NCI-H146 (cell line): Measurements from ENCODE around the gene GJB4.
"Not testable (repeated sequence)": the region's sequence is repeated elsewhere in the genome, so short reads cannot be mapped to it uniquely, and the experiment has no call there.

Experiments used
- DNase-seq: peaks from one replicate; lab custom pipeline; 2025; lab: John Stamatoyannopoulos, UW

GJB4 gene

GRCh38 chr1:34759503-34760357 lies at the start of gene GJB4:
GJB4 (plus strand) TSS chr1:34759740; CDS start chr1:34761255, 1,515 bp downstream.
- DNase-seq, result peak; percentile 9

- no peak for DNase-seq
Measured at GRCh38 chr1:34710812-34711211, 48.7 kb upstream of the GJB4 start.

DNA sequence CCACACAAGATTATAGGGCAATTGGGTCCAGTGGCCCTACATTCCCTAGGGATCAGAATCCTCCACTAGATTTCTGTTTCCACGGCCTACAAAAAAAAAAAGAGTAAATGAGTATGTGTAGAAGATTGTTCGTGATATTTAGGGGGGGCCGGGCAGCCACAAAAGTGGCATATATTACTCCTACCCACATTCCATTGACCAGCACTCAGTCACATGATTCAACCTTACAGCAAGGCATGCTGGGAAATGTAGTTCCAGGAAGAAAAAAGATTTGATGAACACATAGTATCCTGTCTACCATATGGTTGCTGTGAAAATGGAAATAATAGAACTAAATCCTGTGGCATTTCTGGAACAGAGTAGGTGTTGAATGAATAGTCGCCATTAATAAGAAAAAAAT lies 48.1 kb upstream of the GJB4 start:
- no peak for DNase-seq

GRCh38 chr1:34712007-34712688 lies 47.4 kb upstream of the GJB4 start:
- DNase-seq, result no peak

- no peak for DNase-seq
Measured at GRCh38 chr1:34713443-34713842, 46.1 kb upstream of the GJB4 start.

DNA sequence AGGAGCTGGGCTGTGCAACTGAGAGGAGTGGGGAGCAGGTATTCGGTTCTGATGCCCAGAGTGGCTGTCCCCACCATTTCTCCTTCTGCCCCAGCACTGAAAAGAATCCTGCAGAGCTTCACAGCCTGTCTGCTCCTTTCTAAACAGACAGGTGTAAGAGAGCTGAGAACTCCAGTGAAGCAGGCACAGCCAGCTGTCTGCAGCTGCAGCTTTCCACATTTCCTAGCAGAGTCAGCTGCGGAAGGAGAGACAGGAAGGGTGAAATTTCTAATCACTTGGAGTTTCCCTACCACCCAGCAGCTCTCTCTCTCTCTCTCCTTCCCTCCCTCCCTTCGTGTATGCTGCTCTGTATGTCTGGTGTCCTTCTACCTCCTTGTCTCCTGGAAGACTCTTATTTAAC lies 45.2 kb upstream of the GJB4 start:
- no peak for DNase-seq

DNA sequence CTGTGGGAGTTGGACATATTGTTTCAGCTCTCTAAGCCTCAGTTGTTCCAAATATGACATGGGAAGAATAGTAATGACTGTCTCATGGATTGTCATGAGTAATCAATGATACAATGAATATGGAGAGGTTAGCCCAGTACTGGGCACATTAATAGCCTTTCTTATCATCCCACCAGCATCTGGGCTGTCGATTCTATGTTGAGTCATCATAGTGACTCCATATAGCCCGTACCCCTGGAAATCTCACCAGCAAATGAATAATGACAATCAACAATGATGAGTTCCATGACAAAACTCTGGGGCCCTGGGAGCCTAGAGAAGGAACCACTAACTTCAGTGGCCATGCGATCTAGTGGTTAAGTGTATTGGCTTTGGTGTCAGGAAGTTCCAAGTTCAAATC lies 44.4 kb upstream of the GJB4 start:
- DNase-seq, result no peak

- DNase-seq, result no peak
Measured at GRCh38 chr1:34721241-34721640, 38.3 kb upstream of the GJB4 start.

DNA sequence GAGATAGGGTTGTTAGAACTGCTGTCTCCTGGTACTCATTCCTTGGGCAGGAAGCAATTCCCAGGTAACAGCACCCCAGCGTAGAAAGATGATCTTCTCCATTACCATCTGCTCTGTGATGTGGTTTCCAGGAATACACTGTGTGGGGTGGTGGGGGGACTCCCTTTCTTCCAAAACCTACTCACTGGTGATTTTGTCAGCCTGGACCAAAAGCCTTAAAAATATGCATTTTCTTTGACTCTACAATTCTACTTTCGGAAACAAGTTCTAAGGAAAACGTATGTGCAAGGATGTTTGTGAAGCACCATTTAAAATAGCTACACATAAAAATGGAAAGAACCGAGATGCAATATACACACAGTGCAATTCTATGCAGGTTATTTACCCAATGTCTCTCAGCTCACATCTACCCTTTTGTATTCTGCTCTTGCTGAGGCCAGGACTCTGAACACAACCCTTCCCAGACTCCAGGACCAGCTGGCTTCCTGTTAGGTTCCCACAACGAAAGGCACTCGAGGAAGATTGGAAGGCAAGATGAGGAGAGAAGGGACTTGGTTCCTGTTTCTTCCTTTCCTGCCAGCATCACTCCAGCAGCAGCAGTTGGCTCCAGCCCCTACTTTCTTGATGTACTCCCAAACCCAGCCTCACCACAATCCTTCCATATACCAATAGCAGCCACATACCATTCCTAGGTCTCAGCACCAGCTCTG lies 37.7 kb upstream of the GJB4 start:
- DNase-seq, result no peak

DNA sequence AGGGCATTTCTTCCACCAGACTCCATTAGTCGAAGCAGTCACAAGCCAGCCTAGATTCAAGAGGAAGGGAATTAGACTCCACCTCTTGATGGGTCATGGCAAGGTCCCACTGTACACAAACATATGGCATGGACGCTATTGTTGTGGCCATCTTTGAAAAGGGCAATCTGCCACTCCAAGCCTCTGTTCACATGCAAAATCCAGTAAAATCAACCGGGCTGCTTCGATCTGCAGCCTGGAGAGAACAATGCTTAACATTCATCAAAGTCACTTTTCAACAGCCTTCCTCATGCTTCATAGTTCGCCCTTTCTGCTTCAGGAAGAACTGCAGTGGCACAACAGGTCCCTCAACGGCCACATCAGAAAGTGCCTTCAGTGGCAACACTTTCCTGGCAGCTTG lies 32.7 kb upstream of the GJB4 start:
- DNase-seq, result no peak

DNA sequence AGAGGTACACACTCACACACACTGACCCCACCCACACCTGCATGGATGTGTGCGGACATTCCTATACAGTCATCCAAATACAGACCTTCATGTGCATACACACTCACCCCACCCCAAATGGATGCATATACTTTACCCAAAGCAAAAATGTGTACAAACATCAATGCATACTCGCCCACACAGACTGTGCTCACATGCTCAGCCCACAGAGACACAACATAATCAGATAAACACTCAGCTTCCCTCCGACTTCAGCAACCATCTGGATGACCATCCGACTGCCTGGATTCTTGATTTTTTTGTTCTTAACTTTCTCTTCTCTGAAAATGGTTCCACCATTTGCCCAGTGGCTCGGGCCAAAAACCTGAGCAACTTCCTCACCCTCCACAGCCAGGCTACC lies 29.1 kb upstream of the GJB4 start:
- no peak for DNase-seq

DNA sequence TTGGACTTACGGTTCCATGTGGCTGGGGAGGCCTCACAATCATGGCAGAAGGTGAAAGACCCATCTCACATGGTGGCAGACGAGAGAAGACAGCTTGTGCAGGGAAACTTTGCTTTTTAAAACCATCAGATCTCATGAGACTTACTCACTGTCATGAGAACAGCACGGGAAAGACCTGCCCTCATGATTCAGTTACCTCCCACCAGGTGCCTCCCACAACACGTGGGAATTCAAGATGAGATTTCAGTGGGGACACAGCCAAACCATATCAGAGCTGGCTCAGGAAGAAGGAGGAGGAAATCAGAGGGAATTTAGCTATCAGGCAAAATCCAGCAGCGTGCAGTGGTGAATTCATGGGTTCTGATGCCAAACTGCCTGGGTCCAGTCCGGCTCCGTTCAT lies 26.7 kb upstream of the GJB4 start:
- not testable (repeated sequence) for DNase-seq

DNA sequence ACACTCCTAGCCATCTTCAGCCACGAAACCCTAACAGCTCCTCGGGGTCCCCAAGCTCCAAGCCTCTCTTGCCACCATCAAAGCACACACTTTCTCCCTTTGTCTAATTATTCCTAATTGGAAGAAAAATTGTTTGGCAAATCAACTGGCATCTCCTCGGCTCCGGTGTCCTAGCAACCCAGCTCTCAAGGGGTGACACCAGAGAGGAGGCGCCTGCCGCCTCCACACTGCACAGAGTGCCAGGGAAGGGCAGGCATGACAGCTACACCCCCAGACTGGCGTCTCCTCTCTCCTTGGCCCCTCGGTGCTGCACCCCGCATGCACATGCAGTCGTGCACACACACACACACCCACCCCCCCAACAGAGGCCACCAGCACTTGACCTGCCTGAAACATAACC lies 22.8 kb upstream of the GJB4 start:
- DNase-seq, result no peak

GRCh38 chr1:34737236-34737635 lies 22.3 kb upstream of the GJB4 start:
- not testable (repeated sequence) for DNase-seq

DNA sequence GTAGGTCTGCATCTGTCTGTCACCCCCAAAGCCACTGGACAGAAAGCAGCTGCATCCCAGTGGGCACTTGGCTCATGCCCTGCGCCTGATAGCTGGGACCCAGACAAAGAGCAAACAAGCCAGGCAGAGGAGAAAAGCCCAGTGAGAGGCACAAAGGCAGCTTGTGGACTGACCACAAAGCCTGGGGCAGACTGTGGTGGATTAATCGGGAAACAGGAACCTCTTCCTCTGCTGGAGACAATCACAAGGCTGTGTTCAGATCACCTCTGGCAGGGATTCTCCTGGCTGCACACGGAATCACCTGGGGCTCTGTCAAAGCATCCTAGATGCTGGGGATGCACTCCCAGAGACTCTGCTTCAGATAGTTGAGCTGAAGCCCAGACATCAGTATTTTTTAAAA lies 19.9 kb upstream of the GJB4 start:
- no peak for DNase-seq

GRCh38 chr1:34740161-34740868 lies 19.2 kb upstream of the GJB4 start:
- no peak for DNase-seq

DNA sequence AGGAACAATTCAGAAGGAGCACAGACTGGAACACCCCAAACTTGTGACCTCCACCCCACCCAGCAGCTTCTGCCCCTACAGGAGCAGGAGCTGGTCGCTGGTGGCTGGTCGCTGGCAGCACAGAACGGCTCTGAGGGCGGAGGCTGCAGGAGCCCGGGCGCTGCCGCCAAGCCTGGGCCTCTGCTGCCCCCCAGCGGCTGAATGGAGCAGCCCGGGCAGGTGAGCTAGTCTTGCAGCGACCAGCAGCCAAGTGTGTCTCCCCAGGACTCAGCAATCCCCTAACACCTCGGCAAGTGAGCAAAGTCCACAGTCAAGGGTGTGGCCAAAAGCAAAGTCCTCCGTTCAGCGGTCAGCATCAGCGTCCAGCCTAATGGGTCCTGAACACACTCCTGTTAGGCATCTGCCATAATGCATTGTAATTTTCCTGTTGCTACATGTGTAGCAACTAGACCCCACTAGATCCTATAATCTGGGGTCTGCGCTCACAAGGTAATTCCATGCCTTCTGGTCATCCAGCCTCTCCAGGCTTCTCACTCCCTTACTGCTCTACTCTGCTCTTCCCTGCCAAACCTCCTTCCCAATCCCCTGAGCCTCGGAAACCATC lies 16.8 kb upstream of the GJB4 start:
- DNase-seq, result peak; percentile 23

- DNase-seq, result no peak
Measured at GRCh38 chr1:34743775-34744174, 15.8 kb upstream of the GJB4 start.

DNA sequence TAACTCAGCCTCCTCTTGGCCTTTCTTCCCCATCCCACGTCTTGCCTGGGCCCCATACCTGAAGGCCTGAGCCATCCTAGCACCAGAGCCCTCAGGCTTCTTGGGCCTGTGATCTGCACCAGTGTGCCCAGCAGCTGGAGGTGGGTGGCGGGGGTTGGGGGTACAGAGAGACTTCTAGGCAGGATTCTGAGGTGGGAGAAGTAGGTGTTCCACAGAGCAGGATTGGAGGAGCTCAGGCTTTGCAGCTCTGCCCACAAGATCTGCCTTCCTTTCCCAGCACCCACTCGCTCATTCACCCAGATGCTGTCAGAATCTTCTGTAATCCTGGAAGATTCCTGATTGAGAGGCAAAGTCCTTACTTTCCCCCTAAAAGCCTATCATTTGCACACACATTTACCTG lies 14.7 kb upstream of the GJB4 start:
- DNase-seq, result no peak

GRCh38 chr1:34745666-34746065 lies 13.9 kb upstream of the GJB4 start:
- DNase-seq, result no peak

- no peak for DNase-seq
Measured at GRCh38 chr1:34746101-34746500, 13.4 kb upstream of the GJB4 start.
